Measurements from ENCODE around the gene DDO.

The DDO gene

DNA sequence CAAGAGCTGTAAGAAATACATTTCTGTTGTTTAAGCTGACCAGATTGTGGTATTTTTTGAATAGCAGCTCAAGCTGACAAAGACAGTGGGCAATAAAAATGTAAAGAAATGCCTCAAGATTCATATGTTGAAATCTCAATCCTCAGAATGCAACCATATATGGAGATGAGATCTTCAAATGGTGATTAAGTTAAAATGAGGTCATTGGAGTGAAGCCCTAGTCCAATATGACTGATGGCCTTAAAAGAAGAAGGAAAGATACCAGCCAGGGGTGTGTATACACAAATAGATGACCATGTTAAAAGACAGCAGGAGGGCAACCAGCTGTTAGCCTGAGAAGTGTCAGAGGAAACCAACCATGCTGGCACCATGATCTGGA is 7.1 kb upstream of the DDO start:
- TF ChIP-seq CTCF (IDR thresholded peaks at IDR 0.05; ENCODE audit: insufficient read depth, low read length, poor library complexity, severe bottlenecking): no peak
- TF ChIP-seq EZH2phosphoT487 (conservative IDR thresholded peaks at IDR 0.05; ENCODE audit: low read length): no peak

DNA sequence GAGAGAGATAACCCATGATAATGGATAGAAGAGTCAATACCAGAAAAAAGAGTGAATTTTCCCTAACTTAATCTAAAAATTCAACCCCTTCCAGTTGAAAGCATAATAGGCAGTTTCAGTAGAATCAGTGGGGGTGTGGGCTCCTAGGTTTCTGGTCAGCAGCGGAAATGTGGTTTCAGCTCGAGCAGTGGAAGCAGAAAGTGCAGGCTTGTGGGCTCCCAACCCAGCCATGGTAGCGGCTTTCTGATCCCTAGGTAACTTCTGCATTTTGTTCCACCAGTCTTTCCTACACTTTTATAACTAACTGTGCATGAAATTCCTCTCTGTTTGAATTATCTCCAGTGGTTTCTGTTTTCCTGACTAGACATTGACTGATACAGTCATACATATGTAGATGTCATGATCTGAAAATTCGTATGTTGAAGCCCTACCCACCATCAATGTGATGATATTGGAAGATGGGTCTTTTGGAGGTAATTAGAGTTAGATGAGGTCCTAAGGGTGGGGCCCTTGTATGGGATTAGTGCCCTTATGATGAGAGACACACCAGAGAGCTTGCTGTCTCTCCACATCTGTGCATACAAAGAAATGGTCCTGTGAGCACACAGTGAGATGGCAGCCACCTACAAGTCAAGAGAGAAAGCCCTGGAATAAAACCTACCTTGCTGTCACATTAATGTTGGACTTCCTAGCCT is 6.5 kb upstream of the DDO start:
- no peak overlapping the region for H3K9ac ChIP-seq (ENCODE audit: low read length)
- H3K4me3 ChIP-seq (ENCODE audit: insufficient read depth, low read length, poor library complexity, severe bottlenecking): no peak overlapping the region
- no peak overlapping the region for H3K4me2 ChIP-seq (ENCODE audit: low read depth, low read length, poor library complexity, severe bottlenecking)
- H3F3A ChIP-seq (ENCODE audit: insufficient read depth): no peaks in the 10 kb centered on the region
- H3K36me3 ChIP-seq (ENCODE audit: low read length): no peaks in the 10 kb centered on the region
- no peak for TF ChIP-seq CTCF (IDR thresholded peaks at IDR 0.05; ENCODE audit: insufficient read depth, low read length, poor library complexity, severe bottlenecking)
- TF ChIP-seq EZH2phosphoT487 (conservative IDR thresholded peaks at IDR 0.05; ENCODE audit: low read length): no peak
- H3K9me2 ChIP-seq (replicated peaks; ENCODE audit: insufficient read depth, low read length): no peaks in the 10 kb centered on the region
- no peak overlapping the region for H2AFZ ChIP-seq (ENCODE audit: low read depth, low read length, severe bottlenecking)
- H3K27me3 ChIP-seq (ENCODE audit: low read length): no peaks in the 10 kb centered on the region
- no peaks in the 10 kb centered on the region for H3K9me3 ChIP-seq (ENCODE audit: insufficient read depth, low read length)
- no peak overlapping the region for H3K27ac ChIP-seq (ENCODE audit: low read depth, low read length)
- no peaks in the 10 kb centered on the region for H4K20me1 ChIP-seq (ENCODE audit: low read depth, low read length)
- H3K79me2 ChIP-seq (ENCODE audit: insufficient read depth, low read length): no peaks in the 10 kb centered on the region

More for the DNA sequence above, 7.1 kb upstream of the DDO start:
- H3K9ac ChIP-seq (ENCODE audit: low read length): no peak overlapping the region
- H3F3A ChIP-seq (ENCODE audit: insufficient read depth): no peaks in the 10 kb centered on the region
- no peaks in the 10 kb centered on the region for H3K9me3 ChIP-seq (ENCODE audit: insufficient read depth, low read length)
- no peak overlapping the region for H3K4me2 ChIP-seq (ENCODE audit: low read depth, low read length, poor library complexity, severe bottlenecking)
- H3K27ac ChIP-seq (ENCODE audit: low read depth, low read length): no peak overlapping the region
- no peaks in the 10 kb centered on the region for H3K9me2 ChIP-seq (replicated peaks; ENCODE audit: insufficient read depth, low read length)
- H3K79me2 ChIP-seq (ENCODE audit: insufficient read depth, low read length): no peaks in the 10 kb centered on the region
- H3K36me3 ChIP-seq (ENCODE audit: low read length): no peaks in the 10 kb centered on the region
- no peak overlapping the region for H2AFZ ChIP-seq (ENCODE audit: low read depth, low read length, severe bottlenecking)
- no peaks in the 10 kb centered on the region for H3K27me3 ChIP-seq (ENCODE audit: low read length)
- no peaks in the 10 kb centered on the region for H4K20me1 ChIP-seq (ENCODE audit: low read depth, low read length)
- no peak overlapping the region for H3K4me3 ChIP-seq (ENCODE audit: insufficient read depth, low read length, poor library complexity, severe bottlenecking)

- H3K9me3 ChIP-seq (ENCODE audit: insufficient read depth, low read length): no peaks in the 10 kb centered on the region
- H4K20me1 ChIP-seq (ENCODE audit: low read depth, low read length): no peaks in the 10 kb centered on the region
- no peak overlapping the region for H3K27ac ChIP-seq (ENCODE audit: low read depth, low read length)
- H3K4me2 ChIP-seq (ENCODE audit: low read depth, low read length, poor library complexity, severe bottlenecking): no peak overlapping the region
- no peaks in the 10 kb centered on the region for H3K27me3 ChIP-seq (ENCODE audit: low read length)
- H3K9me2 ChIP-seq (replicated peaks; ENCODE audit: insufficient read depth, low read length): no peaks in the 10 kb centered on the region
- no peak overlapping the region for H3K9ac ChIP-seq (ENCODE audit: low read length)
- H3K79me2 ChIP-seq (ENCODE audit: insufficient read depth, low read length): no peaks in the 10 kb centered on the region
- H3F3A ChIP-seq (ENCODE audit: insufficient read depth): no peaks in the 10 kb centered on the region
- TF ChIP-seq CTCF (IDR thresholded peaks at IDR 0.05; ENCODE audit: insufficient read depth, low read length, poor library complexity, severe bottlenecking) (no peak), EZH2phosphoT487 (conservative IDR thresholded peaks at IDR 0.05; ENCODE audit: low read length) (no peak)
- H3K36me3 ChIP-seq (ENCODE audit: low read length): no peaks in the 10 kb centered on the region
- H2AFZ ChIP-seq (ENCODE audit: low read depth, low read length, severe bottlenecking): no peak overlapping the region
- H3K4me3 ChIP-seq (ENCODE audit: insufficient read depth, low read length, poor library complexity, severe bottlenecking): no peak overlapping the region
Measured at GRCh38 chr6:110419028-110419739, 3.8 kb upstream of the DDO start.
